Tibial nerve (tissue), 4 donors: ENCODE measurements around the gene RPRD1B.

Experiments
- CTCF ChIP-seq, 5 experiments: fragments of 200-600 bp in 3 of 5; fragments of 450-650 bp in 2 of 5; sonication (generic) in 3 of 5; IDR thresholded peaks; one replicate each; pipeline ENCODE4 v1.5.1; 2016 to 2019; ENCODE audit warnings: antibody characterized with exemption in 5 of 5, mild to moderate bottlenecking in 3 of 5, moderate library complexity in 2 of 5
- EP300 ChIP-seq, 2 donors: sonication (generic); formaldehyde crosslinking; IDR thresholded peaks; one replicate each; pipeline ENCODE4 v1.6.1; 2017; ENCODE audit warnings: antibody characterized with exemption in 2 of 2, mild to moderate bottlenecking in 1 of 2
- POLR2A ChIP-seq, 2 donors: fragments of 450-650 bp; IDR thresholded peaks; one replicate each; pipeline ENCODE4 v1.6.1; 2017; ENCODE audit warnings: antibody characterized with exemption in 2 of 2, mild to moderate bottlenecking in 2 of 2, moderate library complexity in 2 of 2

GRCh38 chr20:38060536-38060935, 27.0 kb downstream of the RPRD1B start:
- no peak for TF ChIP-seq CTCF (IDR thresholded peaks at IDR 0.05)
- no peak for TF ChIP-seq POLR2A (IDR thresholded peaks at IDR 0.05)
- no peak for TF ChIP-seq EP300 (IDR thresholded peaks at IDR 0.05)
